HEK293 (cell line): Measurements from ENCODE around the gene AXIN1.

Experiments used
- KLF16 ChIP-seq: fragments of 450-650 bp; formaldehyde crosslinking; IDR thresholded peaks from 2 replicates; pipeline ENCODE4 v1.5.1; 2017; ENCODE audit warnings: missing biosample characterization, missing genetic modification characterization
- PRDM6 ChIP-seq: fragments of 450-650 bp; formaldehyde crosslinking; IDR thresholded peaks from 2 replicates; pipeline ENCODE4 v1.5.1; 2017; ENCODE audit warnings: missing biosample characterization, missing genetic modification characterization
- TCF7L2 ChIP-seq: IDR thresholded peaks from 2 replicates; pipeline ENCODE4 v1.6.1; 2011; ENCODE audit warnings: low read depth, mild to moderate bottlenecking, inconsistent platforms, low read length, moderate library complexity, borderline replicate concordance
- ZNF112 ChIP-seq: fragments of 450-650 bp; formaldehyde crosslinking; IDR thresholded peaks from 2 replicates; pipeline ENCODE4 v1.5.0; 2017; ENCODE audit warnings: missing biosample characterization, missing genetic modification characterization
- ZNF18 ChIP-seq: fragments of 450-650 bp; formaldehyde crosslinking; IDR thresholded peaks from 2 replicates; pipeline ENCODE4 v1.5.1; 2016; ENCODE audit warnings: missing biosample characterization, missing genetic modification characterization
- ZNF280C ChIP-seq: fragments of 450-650 bp; formaldehyde crosslinking; IDR thresholded peaks from 2 replicates; pipeline ENCODE4 v1.5.1; 2016; ENCODE audit warnings: missing biosample characterization, missing genetic modification characterization
- ZNF311 ChIP-seq: fragments of 450-650 bp; formaldehyde crosslinking; IDR thresholded peaks from 2 replicates; pipeline ENCODE4 v1.5.1; 2017; ENCODE audit warnings: missing biosample characterization, missing genetic modification characterization, borderline replicate concordance
- ZNF610 ChIP-seq: fragments of 450-650 bp; formaldehyde crosslinking; IDR thresholded peaks from 2 replicates; pipeline ENCODE4 v1.5.1; 2016; ENCODE audit warnings: missing biosample characterization, missing genetic modification characterization, borderline replicate concordance
- ZSCAN16 ChIP-seq: fragments of 450-650 bp; formaldehyde crosslinking; IDR thresholded peaks from 2 replicates; pipeline ENCODE4 v1.5.1; 2016; ENCODE audit warnings: missing biosample characterization, missing genetic modification characterization
- TF ChIP-seq, protein P1 (sequence below): fragments of 450-650 bp; formaldehyde crosslinking; IDR thresholded peaks from 2 replicates; pipeline ENCODE4 v1.5.1; 2016; ENCODE audit warnings: missing biosample characterization, missing genetic modification characterization
- TF ChIP-seq, protein P2 (sequence below): fragments of 450-650 bp; formaldehyde crosslinking; IDR thresholded peaks from 2 replicates; pipeline ENCODE4 v1.5.1; 2016; ENCODE audit warnings: missing biosample characterization, missing genetic modification characterization

DNA sequence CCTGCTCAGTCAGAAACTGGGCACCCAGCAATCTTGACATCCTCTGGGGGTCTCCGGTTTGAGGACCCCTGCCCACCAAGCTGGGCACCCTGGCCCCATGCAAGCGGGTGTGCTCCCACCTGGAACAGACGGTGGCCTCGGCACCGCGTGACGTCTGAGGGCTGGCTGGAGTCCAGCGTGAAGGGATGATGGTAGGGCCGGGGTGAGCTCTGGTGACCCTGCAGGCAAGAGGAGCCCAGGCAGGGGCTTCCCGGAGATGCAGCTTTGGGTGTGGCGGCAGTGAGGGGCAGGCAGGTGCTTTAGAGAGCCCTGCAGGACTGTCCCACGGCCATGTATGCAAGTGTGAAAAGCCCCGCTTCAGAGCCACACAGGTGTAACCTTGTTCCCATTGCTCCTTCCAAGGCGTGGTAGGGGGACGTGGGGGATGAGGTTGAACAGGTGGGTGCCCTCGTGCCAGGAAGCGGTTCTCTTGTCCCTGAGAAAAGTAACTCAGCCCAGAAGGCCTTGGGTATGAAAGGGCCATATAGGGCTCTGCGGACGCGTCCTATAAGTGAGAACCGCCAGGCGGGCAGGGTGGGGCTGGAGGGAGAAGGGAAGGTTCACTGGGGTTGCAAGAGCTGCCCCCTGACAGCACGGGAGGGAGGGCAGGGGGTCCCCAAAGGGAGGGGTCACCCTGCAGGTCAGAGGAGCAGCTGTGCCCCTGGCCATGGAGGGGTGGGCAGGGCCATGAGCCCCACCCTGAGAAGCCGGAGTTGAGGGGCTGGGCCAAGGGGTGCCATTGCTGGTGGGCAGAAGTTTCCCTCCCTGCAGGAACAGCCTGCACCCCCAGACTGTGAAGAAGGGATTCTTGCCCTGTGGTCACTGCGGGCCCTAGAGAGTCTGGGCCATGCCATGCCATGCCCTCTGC lies 86.0 kb downstream of the AXIN1 start:
- TF ChIP-seq, protein P1, sequence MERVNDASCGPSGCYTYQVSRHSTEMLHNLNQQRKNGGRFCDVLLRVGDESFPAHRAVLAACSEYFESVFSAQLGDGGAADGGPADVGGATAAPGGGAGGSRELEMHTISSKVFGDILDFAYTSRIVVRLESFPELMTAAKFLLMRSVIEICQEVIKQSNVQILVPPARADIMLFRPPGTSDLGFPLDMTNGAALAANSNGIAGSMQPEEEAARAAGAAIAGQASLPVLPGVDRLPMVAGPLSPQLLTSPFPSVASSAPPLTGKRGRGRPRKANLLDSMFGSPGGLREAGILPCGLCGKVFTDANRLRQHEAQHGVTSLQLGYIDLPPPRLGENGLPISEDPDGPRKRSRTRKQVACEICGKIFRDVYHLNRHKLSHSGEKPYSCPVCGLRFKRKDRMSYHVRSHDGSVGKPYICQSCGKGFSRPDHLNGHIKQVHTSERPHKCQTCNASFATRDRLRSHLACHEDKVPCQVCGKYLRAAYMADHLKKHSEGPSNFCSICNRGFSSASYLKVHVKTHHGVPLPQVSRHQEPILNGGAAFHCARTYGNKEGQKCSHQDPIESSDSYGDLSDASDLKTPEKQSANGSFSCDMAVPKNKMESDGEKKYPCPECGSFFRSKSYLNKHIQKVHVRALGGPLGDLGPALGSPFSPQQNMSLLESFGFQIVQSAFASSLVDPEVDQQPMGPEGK (tag by site-specific recombination), result no peak
- TF ChIP-seq, protein P2, sequence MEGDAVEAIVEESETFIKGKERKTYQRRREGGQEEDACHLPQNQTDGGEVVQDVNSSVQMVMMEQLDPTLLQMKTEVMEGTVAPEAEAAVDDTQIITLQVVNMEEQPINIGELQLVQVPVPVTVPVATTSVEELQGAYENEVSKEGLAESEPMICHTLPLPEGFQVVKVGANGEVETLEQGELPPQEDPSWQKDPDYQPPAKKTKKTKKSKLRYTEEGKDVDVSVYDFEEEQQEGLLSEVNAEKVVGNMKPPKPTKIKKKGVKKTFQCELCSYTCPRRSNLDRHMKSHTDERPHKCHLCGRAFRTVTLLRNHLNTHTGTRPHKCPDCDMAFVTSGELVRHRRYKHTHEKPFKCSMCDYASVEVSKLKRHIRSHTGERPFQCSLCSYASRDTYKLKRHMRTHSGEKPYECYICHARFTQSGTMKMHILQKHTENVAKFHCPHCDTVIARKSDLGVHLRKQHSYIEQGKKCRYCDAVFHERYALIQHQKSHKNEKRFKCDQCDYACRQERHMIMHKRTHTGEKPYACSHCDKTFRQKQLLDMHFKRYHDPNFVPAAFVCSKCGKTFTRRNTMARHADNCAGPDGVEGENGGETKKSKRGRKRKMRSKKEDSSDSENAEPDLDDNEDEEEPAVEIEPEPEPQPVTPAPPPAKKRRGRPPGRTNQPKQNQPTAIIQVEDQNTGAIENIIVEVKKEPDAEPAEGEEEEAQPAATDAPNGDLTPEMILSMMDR, result no peak
- TF ChIP-seq ZSCAN16 (tag by site-specific recombination) (no peak), KLF16 (tag by site-specific recombination) (no peak), TCF7L2 (no peak), ZNF311 (tag by site-specific recombination) (no peak), ZNF112 (tag by site-specific recombination) (no peak), ZNF18 (tag by site-specific recombination) (no peak), ZNF280C (no peak), PRDM6 (tag by site-specific recombination) (no peak), ZNF610 (tag by site-specific recombination) (no peak)
